T47D (cell line): ENCODE results near the gene GPR137B.

Experiments
- DNase-seq, 2 experiments: peaks; one replicate each; pipeline versions ENCODE4 v3.0.0 to v3.0.0-alpha.2; 2011 to 2012; ENCODE audit warnings: low read depth in 1 of 2, low spot score in 1 of 2
- JUND ChIP-seq: IDR thresholded peaks from 2 replicates; pipeline ENCODE4 v1.6.1; 2012; ENCODE audit warnings: low read depth
- in situ Hi-C: cut with HindIII; loops from 2 replicates; pipeline ENCODE4 v1.10.0; 2016; ENCODE audit warnings: low sequenced_read_pairs, low pct_unique_long_range_greater_than_20kb

GPR137B gene

DNA sequence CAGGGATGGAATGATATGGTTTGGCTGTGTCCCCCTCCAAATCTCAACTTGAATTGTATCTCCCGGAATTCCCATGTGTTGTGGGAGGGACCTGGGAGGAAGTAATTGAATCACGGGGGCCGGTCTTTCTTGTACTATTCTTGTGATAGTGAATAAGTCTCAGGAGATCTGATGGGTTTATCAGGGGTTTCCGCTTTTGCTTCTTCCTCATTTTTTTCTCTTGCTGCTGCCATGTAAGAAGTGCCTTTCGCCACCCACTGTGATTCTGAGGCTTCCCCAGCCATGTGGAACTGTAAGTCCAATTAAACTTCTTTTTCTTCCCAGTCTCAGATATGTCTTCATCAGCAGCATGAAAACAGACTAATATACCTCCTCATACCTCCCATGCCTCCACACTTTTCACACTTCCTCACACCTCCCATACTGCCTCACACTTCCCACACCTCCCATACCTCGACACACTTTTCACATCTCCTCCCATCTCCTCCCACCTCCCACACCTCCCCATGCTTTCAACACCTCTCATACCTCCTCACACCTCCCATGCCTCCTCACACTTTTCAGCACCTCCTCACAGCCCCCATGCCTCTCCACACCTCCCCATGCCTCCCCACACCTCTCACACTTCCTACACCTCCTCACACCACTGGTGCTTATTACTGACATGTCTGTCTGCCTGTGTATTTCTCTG, 21.3 kb downstream of the GPR137B start:
- no peak for DNase-seq

GRCh38 chr1:236164273-236164672, 21.9 kb downstream of the GPR137B start:
- no peak for TF ChIP-seq JUND
- in situ Hi-C loops = no loop called here
- no peak for DNase-seq

More for the DNA sequence above, 21.3 kb downstream of the GPR137B start:
- TF ChIP-seq JUND = no peak
- in situ Hi-C loops = no loop called here

DNA sequence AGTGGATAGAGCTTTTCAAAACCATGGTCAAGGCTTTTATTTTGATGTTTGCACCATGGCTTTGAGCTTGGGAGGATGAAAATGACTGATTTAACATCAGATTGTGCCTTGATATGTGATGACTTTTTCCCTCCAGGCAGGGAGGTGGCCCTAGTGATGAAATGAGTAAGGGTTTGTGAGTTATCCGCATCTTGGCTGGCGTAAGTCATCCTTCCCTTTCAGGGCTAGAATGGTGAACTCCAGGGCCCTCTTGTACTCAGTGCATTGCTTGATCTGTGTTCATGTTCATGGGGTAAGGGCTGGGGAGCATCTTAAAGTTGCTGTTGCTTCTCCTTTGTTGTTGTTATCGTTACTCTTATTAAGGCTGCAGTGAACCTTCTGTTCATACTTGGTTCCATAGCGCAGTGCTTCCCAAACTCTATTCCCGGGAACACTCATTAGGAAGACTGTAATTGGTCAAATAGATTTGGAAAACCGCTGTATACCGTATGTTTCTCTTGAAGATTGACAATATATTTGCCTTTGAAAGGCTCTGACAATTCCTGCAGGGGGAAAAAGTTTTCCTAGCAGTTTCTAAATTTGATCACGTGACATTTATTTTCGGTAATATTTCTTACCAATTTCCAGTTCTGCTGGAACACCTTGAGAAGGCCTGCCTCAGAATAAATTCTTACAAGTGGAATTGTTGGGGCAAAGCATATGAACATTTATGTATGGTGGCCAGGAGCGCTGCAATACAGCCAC, 23.1 kb downstream of the GPR137B start:
- DNase-seq = no peak
- TF ChIP-seq JUND = no peak
- in situ Hi-C loops = no loop called here

GRCh38 chr1:236166041-236166440, 23.7 kb downstream of the GPR137B start:
- no peak for DNase-seq
- no peak for TF ChIP-seq JUND
- in situ Hi-C loops = no loop called here

DNA sequence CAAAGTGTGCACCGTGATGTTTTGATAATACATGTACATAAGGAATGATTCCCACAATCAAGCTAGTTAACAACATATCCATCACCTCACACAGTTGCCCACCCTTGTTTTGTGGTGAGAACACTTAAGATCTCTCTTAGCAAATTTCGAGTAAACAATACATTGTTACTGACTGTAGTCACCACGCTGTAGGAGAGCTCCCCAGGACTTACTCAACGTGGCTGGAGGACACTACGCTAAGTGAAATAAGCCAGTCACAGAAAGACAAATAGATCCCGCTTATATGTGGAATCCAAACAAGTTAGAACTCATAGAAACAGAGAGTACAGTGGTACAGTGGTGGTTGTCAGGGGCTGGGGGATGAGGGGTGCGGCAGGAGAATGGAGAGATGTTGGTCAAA, 24.8 kb downstream of the GPR137B start:
- TF ChIP-seq JUND = no peak
- in situ Hi-C loops = no loop called here
- no peak for DNase-seq

GRCh38 chr1:236167578-236167977, 25.2 kb downstream of the GPR137B start:
- TF ChIP-seq JUND = no peak
- in situ Hi-C loops = no loop called here
- DNase-seq = no peak

DNA sequence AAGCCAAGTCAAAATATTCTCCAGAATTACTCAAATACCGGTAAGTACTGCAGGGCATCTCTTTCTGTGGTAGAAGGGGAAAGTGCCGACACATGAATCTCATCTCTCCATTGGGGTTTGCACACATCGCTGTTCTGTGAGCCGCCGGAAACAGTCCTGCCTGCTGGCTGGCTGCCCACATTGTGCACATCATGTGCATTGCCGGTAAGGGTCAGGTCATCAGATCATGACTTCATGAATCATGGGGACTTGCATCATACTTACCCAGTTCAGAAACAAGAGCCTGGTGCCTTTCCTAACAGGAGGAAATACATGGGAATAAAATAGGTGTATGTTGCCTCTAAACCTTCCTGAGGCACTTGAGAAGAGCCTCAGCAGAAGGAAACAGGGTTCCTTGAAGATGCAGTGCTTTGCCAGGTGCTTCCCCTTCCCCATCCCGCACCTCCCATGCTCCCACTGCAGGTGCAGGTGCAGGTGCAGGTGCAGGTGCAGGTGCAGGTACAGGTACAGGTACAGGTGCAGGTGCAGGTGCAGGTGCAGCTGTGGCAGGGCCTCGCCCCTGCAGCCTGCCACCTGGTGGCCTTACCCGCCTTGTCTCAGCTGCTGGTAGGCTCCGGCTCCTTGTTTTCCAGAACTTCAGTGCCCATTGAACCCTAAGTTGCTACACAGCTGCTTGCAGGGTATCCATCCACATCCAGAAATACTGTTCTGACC, 26.5 kb downstream of the GPR137B start:
- peak in 1 of 2 experiments; percentile 38 for DNase-seq
- no peak for TF ChIP-seq JUND
- in situ Hi-C loops = no loop called here

GRCh38 chr1:236172041-236172579, 29.8 kb downstream of the GPR137B start:
- in situ Hi-C loops = no loop called here
- TF ChIP-seq JUND = no peak
- DNase-seq = no peak

DNA sequence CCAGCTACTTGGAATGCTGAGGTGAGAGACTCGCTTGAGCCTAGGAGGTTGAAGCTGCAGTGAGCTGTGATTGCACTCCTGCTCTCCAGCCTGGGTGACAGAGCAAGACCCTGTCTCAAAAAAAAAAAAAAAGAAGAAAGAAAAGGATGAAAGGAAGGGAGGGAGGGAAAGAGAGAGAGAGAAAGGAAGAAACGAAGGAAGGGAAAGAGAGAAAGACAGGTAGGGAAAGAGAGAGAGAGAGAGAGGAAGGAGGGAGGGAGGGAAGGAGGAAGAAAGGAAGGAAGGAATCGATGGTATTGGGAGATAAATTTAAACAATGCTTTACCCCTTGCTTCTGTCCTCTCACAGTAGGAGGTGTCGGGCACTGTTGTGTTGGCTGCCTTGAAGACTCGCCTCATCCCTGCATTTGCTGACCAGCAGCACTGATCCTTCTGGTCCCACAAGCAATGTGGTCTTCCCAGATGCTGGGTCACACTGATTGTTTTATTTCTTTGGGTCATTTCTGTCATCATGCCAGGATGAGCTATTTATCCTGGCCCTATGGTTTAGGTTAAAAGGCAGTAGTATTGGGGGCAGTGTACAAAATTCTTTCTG, 30.9 kb downstream of the GPR137B start:
- DNase-seq = no peak
- in situ Hi-C loops = no loop called here
- no peak for TF ChIP-seq JUND

- no peak for TF ChIP-seq JUND
- in situ Hi-C loops = no loop called here
- DNase-seq = no peak
These were observed 33.5 kb downstream of the GPR137B start for GRCh38 chr1:236175642-236176336.

DNA sequence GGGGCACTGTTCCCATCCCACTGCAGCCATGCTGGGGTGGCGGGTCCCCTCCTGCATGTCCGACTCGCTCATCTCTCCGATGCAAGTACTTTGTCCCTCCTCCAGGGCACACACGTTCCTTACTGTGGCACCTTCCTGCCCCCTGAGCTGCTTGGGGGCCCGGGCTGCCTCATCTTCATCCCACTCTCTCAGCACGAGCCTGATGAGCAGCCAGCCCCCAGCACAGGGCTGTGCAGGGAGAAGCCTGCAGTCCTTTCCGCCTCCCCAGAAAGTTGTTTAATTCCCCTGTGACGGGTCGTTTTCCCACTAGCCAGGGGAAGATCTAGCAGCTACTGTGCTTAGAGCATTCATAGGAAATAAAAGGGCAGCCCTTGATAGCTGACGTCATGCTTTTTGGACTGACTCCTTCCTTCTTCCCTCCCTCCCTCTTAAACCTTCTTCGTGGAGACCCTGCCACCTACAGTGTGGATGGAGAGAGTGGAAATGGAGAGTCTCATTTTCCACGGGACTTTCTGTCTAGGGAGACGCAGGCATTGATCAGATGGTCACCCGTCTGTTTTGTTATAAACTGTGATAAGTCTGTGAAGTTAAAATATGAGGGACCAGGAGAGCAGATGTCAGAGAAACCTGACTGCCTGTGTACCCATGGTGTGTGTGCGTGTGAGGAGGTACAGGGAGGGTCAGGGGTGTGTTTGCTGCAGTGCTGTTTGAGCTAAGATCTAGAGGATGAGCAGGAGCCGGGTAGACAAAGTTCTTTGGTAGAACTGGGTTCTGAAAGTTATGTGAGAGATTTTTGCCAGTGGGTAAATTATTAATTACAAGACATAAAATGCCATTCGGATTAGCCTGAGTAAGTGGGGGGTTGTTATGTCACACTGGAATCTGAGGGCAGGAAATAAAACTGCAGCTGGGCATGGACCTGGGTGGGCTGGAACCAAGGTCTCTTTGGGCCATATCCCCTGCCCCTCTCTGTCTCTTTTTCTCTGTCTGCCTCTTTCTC, 34.3 kb downstream of the GPR137B start:
- in situ Hi-C loops = no loop called here
- no peak for DNase-seq
- no peak for TF ChIP-seq JUND
